ENCODE data around the gene DPH3.

DNA sequence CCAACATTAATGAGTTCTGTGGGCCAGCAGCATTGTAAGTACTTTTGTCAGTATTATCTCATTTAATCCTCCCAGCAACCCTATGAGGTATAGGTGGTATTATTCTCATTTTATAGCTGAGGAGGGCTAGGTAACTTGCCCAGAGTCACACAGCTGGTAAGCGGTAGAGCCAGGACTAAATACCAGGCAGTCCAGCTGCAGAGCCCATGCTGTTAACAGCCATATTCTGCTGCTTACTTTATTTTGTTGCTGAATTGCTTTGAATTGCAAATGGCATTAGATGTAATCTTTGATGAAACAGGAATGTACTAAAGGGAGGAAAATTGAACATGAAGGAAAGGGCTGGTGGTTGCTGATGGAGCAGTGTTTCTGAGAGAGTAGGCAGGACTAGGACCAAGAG is 19.9 kb upstream of the DPH3 start:
- no peak for TF ChIP-seq CREB1 (IDR thresholded peaks at IDR 0.05; ENCODE audit: low read depth)
- TF ChIP-seq YY1 (IDR thresholded peaks at IDR 0.05; ENCODE audit: low read depth): no peak
- TF ChIP-seq FOXM1 (IDR thresholded peaks at IDR 0.05; ENCODE audit: borderline replicate concordance, low read depth): no peak
- TF ChIP-seq TEAD4 (IDR thresholded peaks at IDR 0.05): no peak
- no peak for TF ChIP-seq MAX (IDR thresholded peaks at IDR 0.05)
- no peak for TF ChIP-seq TAF1 (IDR thresholded peaks at IDR 0.05; ENCODE audit: low read depth)
- TF ChIP-seq NFIC (IDR thresholded peaks at IDR 0.05): no peak
- no peak for TF ChIP-seq TCF12 (IDR thresholded peaks at IDR 0.05; ENCODE audit: low read depth)
- TF ChIP-seq EP300 (IDR thresholded peaks at IDR 0.05; ENCODE audit: borderline replicate concordance): no peak
- TF ChIP-seq, protein P1, sequence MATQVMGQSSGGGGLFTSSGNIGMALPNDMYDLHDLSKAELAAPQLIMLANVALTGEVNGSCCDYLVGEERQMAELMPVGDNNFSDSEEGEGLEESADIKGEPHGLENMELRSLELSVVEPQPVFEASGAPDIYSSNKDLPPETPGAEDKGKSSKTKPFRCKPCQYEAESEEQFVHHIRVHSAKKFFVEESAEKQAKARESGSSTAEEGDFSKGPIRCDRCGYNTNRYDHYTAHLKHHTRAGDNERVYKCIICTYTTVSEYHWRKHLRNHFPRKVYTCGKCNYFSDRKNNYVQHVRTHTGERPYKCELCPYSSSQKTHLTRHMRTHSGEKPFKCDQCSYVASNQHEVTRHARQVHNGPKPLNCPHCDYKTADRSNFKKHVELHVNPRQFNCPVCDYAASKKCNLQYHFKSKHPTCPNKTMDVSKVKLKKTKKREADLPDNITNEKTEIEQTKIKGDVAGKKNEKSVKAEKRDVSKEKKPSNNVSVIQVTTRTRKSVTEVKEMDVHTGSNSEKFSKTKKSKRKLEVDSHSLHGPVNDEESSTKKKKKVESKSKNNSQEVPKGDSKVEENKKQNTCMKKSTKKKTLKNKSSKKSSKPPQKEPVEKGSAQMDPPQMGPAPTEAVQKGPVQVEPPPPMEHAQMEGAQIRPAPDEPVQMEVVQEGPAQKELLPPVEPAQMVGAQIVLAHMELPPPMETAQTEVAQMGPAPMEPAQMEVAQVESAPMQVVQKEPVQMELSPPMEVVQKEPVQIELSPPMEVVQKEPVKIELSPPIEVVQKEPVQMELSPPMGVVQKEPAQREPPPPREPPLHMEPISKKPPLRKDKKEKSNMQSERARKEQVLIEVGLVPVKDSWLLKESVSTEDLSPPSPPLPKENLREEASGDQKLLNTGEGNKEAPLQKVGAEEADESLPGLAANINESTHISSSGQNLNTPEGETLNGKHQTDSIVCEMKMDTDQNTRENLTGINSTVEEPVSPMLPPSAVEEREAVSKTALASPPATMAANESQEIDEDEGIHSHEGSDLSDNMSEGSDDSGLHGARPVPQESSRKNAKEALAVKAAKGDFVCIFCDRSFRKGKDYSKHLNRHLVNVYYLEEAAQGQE (IDR thresholded peaks at IDR 0.05; ENCODE audit: low read depth): no peak
- TF ChIP-seq CEBPB (IDR thresholded peaks at IDR 0.05): no peak
